Stimulated activated CD4-positive, alpha-beta T cell treated with anti-CD3 and anti-CD28 coated beads, Interleukin-12 subunit alpha, Interleukin-12 subunit beta, amount 100 ng/mL, for 4 hours (primary cell): ENCODE measurements around the gene SUCNR1.
"Not testable (repeated sequence)": the region's sequence is repeated elsewhere in the genome, so short reads cannot be mapped to it uniquely, and the experiment has no call there.

Experiments used
- DNase-seq: peaks from one replicate; pipeline ENCODE4 v3.0.0-alpha.2; 2020

Gene SUCNR1

DNA sequence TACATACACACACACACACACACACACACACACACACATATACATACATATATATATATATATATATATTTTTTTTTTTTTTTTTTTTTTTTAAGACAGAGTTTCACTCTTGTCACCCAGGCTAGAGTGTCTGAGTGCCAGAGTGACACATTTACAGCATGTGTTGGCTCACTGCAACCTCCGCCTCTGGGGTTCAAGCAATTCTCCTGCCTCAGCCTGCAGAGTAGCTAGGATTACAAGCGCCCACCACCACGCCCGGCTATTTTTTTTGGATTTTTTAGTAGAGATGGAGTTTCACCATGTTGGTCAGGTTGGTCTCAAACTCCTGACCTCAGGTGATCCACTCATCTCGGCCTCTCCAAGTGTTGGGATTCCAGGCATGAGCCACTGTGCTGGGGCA is 636 bp downstream of the SUCNR1 start:
- DNase-seq, result not testable (repeated sequence)

GRCh38 chr3:151875759-151876158 is 2.3 kb downstream of the SUCNR1 start:
- no peak for DNase-seq

DNA sequence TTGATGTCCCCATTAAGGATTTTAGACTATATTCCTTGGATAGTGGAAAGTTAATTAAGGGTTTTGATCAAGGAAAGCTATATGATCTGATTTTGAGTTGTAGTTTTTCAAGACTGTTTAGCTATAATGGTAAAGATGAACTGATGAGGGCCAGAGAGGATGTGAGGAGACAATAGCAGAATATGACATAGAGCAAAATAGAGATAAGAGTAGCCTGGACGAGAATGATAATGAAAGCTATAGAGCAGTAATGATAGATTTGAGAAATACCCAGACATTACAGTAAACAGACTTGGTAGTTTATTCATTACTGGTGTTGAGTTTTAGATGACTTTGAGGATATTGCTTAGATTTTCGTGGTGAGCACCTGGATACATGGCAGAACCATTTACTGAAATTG is 3.8 kb downstream of the SUCNR1 start:
- DNase-seq, result no peak

- no peak for DNase-seq
These were observed 5.0 kb downstream of the SUCNR1 start for GRCh38 chr3:151878465-151878864.

DNA sequence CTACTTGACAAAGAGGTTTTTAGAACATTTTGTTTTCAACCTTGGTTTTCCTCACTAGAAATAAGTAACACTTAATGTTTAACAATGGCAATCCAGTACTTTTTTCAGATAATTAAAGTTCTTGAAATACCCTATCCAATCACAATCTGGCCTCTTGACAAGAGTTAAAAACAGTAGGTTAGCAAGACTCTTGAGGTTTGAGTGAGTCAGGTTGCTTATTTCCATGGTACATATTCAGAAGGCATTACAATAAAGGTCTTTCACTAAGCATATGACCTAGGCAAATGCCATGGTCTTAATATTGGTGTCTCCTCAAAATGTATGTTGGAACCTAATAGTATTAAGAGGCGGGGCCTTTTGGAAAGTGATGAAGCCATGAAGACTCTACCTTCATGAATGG is 5.6 kb downstream of the SUCNR1 start:
- DNase-seq, result no peak

GRCh38 chr3:151879679-151880415 is 6.4 kb downstream of the SUCNR1 start:
- DNase-seq, result no peak

DNA sequence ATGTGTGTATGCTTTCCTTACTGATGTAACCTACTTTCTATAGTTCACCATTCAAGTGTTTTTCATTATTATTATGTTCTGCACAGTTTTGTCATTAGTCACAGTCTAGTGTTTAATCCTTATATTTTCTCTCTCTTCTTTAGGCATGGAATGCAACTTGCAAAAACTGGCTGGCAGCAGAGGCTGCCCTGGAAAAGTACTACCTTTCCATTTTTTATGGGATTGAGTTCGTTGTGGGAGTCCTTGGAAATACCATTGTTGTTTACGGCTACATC is 6.9 kb downstream of the SUCNR1 start:
- DNase-seq, result no peak

- no peak for DNase-seq
These were observed 7.7 kb downstream of the SUCNR1 start for GRCh38 chr3:151881137-151881536.

- DNase-seq, result not testable (repeated sequence)
These were observed 12.0 kb downstream of the SUCNR1 start for GRCh38 chr3:151885397-151885796.

GRCh38 chr3:151887450-151888211 is 14.2 kb downstream of the SUCNR1 start:
- DNase-seq, result not testable (repeated sequence)

- no peak for DNase-seq
These were observed 17.3 kb downstream of the SUCNR1 start for GRCh38 chr3:151890721-151891141.

- DNase-seq, result no peak
These were observed 18.3 kb downstream of the SUCNR1 start for GRCh38 chr3:151891721-151892120.

GRCh38 chr3:151894219-151894618 is 20.8 kb downstream of the SUCNR1 start:
- DNase-seq, result no peak

GRCh38 chr3:151895478-151896241 is 22.2 kb downstream of the SUCNR1 start:
- DNase-seq, result no peak

GRCh38 chr3:151896246-151897012 is 23.0 kb downstream of the SUCNR1 start:
- no peak for DNase-seq

DNA sequence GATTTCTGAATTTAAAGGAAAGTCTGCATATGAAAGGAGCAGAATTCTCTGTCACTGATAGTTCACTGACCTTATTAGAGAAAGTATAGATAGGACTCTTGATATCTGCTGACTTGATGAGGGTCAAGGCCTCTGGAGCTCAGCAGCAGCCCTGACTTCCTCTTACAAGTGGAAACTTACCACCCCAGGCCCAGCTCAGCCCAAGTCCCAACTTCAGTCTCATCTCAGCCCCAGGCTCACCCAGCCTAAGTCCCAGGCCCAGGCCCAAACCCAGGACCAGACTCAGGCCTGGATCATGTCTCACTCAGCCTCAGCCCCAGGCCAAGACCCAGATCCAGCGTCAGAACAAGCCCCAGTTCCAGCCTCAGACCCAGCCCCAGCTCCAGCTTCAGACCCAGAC is 24.7 kb downstream of the SUCNR1 start:
- not testable (repeated sequence) for DNase-seq

- not testable (repeated sequence) for DNase-seq
These were observed 25.3 kb downstream of the SUCNR1 start for GRCh38 chr3:151898564-151899261.

- DNase-seq, result no peak
These were observed 26.6 kb downstream of the SUCNR1 start for GRCh38 chr3:151899996-151900395.

DNA sequence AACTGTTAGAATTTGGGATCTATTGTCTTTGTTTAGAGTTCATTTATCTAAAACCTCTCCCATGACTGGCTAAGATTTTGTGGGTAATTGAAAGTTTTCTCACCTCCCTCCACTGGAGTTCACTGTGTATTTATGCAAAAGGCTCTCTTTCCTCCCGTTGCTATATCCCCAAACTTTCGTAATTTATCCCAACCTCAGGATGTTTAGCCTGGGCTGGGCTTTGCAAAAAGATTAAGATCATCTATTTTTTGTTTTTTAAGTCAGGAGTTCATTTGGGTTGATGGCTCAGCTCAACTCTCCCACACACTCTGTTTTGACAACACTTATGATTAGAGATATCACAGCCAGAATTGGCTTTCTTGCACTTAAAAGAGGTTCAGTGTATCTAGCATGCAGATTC is 27.0 kb downstream of the SUCNR1 start:
- DNase-seq, result no peak

DNA sequence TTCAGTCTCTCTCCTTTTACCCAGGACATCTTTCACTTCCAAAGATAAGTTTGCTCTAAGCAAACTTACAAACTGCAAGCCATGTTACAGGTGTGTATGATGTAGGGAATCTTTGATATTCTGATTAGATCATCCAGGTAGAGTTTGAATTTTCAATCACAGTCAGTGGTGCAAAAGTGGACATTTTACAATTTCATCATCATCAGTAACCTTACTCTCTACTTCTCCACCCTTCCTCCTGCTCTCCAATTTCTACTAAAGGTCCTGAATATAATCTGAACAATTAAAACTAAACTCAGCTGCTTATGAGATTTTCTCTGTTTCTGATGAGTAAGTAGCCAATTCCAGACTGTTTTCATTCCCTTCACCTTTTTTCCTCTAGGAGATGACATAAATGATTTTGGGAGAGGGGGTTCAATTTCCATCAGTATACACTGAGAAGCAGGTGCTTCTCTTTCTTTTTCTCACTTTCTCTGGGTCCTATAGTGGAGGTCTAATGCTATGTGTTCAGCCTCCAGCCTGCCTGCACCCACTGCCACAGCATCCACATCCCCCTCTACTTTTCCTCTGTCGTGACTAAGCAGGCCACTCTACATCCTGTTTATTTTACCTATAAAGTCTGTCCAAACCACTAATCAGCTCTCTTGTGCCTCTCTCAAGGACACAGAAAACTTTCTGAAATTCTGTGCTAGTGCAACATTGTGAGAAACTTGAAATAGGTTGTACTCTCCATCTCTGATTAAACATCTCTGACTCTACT is 27.6 kb downstream of the SUCNR1 start:
- no peak for DNase-seq

- DNase-seq, result no peak
These were observed 28.3 kb downstream of the SUCNR1 start for GRCh38 chr3:151901644-151902285.
